HG03342 (cell line): Measurements from ENCODE around the gene MESP1.

Source experiments
- ATAC-seq: cut with Tn5 transposase; IDR thresholded peaks from one replicate; pipeline ENCODE4 v1.9.1; 2021; ENCODE audit warnings: mild to moderate bottlenecking, moderate library complexity; ENCODE audit not compliant: unreplicated experiment

The MESP1 gene

GRCh38 chr15:89732451-89733172 is 18.4 kb downstream of the MESP1 start:
- ATAC-seq: no peak

GRCh38 chr15:89731275-89731674 is 19.8 kb downstream of the MESP1 start:
- no peak for ATAC-seq

GRCh38 chr15:89728254-89728653 is 22.8 kb downstream of the MESP1 start:
- ATAC-seq: no peak

- ATAC-seq: no peak
Measured at GRCh38 chr15:89725064-89725463, 26.0 kb downstream of the MESP1 start.

GRCh38 chr15:89724621-89725020 is 26.4 kb downstream of the MESP1 start:
- no peak for ATAC-seq

GRCh38 chr15:89723031-89723430 is 28.0 kb downstream of the MESP1 start:
- no peak for ATAC-seq

GRCh38 chr15:89714775-89715174 is 36.3 kb downstream of the MESP1 start:
- ATAC-seq: no peak

- no peak for ATAC-seq
Measured at GRCh38 chr15:89707577-89707976, 43.5 kb downstream of the MESP1 start.

GRCh38 chr15:89704411-89704810 is 46.6 kb downstream of the MESP1 start:
- ATAC-seq: no peak
